ENCODE data around the gene RGS5. TPM values are rescaled to one million over a fixed set of nuclear protein-coding genes. Genes with fewer than 3 reads are reported as not detected.

The RGS5 gene
- total RNA-seq, 1 experiment from 2014 or later = 4.7 TPM

DNA sequence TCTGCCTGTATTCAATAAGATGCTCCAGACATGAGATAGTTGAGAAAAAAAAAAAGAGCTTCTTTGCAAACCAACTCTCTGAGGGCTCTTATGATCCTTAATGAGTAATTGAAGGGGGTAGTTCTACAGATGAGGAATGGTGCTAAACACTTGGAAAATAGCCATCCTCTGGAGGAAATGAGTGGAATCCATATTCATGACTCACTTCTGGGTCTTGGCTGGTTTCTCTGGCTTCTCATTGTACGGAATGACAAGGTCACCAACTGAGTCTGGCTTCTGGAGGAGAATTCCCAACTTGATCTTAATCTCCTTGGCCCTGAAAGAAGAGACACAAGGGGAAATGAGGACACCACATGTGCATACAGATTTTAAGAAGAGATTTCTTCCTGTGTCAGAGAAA lies 34.7 kb downstream of the RGS5 start:
- CTCF ChIA-PET = interaction anchor here (0.6 to 0.7 kb wide), 3 partner anchors 93 to 109 kb away, joined by 3 to 4 read pairs (median 3); partner anchors contain the start of gene RGS4
- intact Hi-C loops (cut with micrococcal nuclease; ENCODE audit: unreplicated experiment) = no loop called here
- Histone ChIP-seq H3K36me3 (ENCODE audit: insufficient read depth, low read length, poor library complexity, severe bottlenecking) (no peaks in the 10 kb centered on the region), H3K4me1 (ENCODE audit: insufficient read depth, low read length, poor library complexity, severe bottlenecking) (peaks cover 89% of the 10 kb centered on the region), H3K27me3 (replicated peaks; ENCODE audit: insufficient read depth, low read depth, low read length, poor library complexity) (no peaks in the 10 kb centered on the region), H3K27ac (ENCODE audit: low read depth, low read length, poor library complexity, severe bottlenecking) (peak overlapping the region; percentile 71), H3K4me3 (ENCODE audit: low read depth, low read length, poor library complexity, severe bottlenecking) (peak overlapping the region; percentile 6), H3K9me3 (ENCODE audit: low read depth, low read length, poor library complexity, severe bottlenecking) (no peaks in the 10 kb centered on the region)
- POLR2A ChIA-PET (ENCODE audit: low non-redundant PET) = no interaction called here
- DNase-seq (ENCODE audit: low spot score) = peak; percentile 97
- TF ChIP-seq EZH2 (IDR thresholded peaks at IDR 0.05; ENCODE audit: borderline replicate concordance, low read depth, low read length, poor library complexity, severe bottlenecking) (no peak), CTCF (conservative IDR thresholded peaks at IDR 0.05; ENCODE audit: low read depth, low read length) (no peak)
- no TSS peak for BruUV-seq (replicated peaks)

GRCh38 chr1:163166886-163167555 lies 35.7 kb downstream of the RGS5 start:
- CTCF ChIA-PET = interaction anchor here (0.6 to 0.8 kb wide), 3 partner anchors 92 to 146 kb away, joined by 3 read pairs; no protein-coding TSS in a partner anchor
- POLR2A ChIA-PET (ENCODE audit: low non-redundant PET) = no interaction called here
- peak; percentile 90 for DNase-seq (ENCODE audit: low spot score)
- TF ChIP-seq CTCF (conservative IDR thresholded peaks at IDR 0.05; ENCODE audit: low read depth, low read length) (no peak), EZH2 (IDR thresholded peaks at IDR 0.05; ENCODE audit: borderline replicate concordance, low read depth, low read length, poor library complexity, severe bottlenecking) (no peak)
- Histone ChIP-seq H3K27me3 (replicated peaks; ENCODE audit: insufficient read depth, low read depth, low read length, poor library complexity) (no peaks in the 10 kb centered on the region), H3K27ac (ENCODE audit: low read depth, low read length, poor library complexity, severe bottlenecking) (peak overlapping the region; percentile 71), H3K4me3 (ENCODE audit: low read depth, low read length, poor library complexity, severe bottlenecking) (no peak overlapping the region), H3K4me1 (ENCODE audit: insufficient read depth, low read length, poor library complexity, severe bottlenecking) (peaks cover 89% of the 10 kb centered on the region), H3K9me3 (ENCODE audit: low read depth, low read length, poor library complexity, severe bottlenecking) (no peaks in the 10 kb centered on the region), H3K36me3 (ENCODE audit: insufficient read depth, low read length, poor library complexity, severe bottlenecking) (no peaks in the 10 kb centered on the region)
- intact Hi-C loops (cut with micrococcal nuclease; ENCODE audit: unreplicated experiment) = no loop called here
- BruUV-seq (replicated peaks) = no TSS peak

DNA sequence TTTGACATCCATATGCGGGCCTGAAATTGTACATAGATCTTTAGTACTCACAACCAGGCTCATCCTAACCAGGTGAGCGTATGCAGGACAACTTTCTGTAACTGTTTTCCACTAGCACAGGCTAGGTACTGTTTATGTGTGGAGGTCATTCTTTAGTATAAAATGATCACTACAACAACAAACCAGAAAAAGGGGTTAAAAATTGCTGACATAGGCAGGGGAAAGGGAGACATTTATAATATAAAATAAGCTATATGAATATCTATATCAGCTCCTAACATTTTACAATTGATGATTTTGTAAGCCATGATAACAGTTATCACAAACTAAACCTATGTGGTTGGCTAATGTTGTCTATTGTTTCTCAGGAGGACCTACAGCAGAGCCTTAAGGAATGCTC lies 37.6 kb downstream of the RGS5 start:
- H3K4me1 ChIP-seq (ENCODE audit: insufficient read depth, low read length, poor library complexity, severe bottlenecking) = peaks cover 77% of the 10 kb centered on the region
- H3K4me3 ChIP-seq (ENCODE audit: low read depth, low read length, poor library complexity, severe bottlenecking) = no peak overlapping the region
- ChIA-PET POLR2A (ENCODE audit: low non-redundant PET) (no interaction called here), CTCF (no interaction called here)
- no peak for DNase-seq (ENCODE audit: low spot score)
- intact Hi-C loops (cut with micrococcal nuclease; ENCODE audit: unreplicated experiment) = no loop called here
- H3K9me3 ChIP-seq (ENCODE audit: low read depth, low read length, poor library complexity, severe bottlenecking) = no peaks in the 10 kb centered on the region
- TF ChIP-seq CTCF (conservative IDR thresholded peaks at IDR 0.05; ENCODE audit: low read depth, low read length) (no peak), EZH2 (IDR thresholded peaks at IDR 0.05; ENCODE audit: borderline replicate concordance, low read depth, low read length, poor library complexity, severe bottlenecking) (no peak)
- no peak overlapping the region for H3K27ac ChIP-seq (ENCODE audit: low read depth, low read length, poor library complexity, severe bottlenecking)
- H3K36me3 ChIP-seq (ENCODE audit: insufficient read depth, low read length, poor library complexity, severe bottlenecking) = no peaks in the 10 kb centered on the region
- H3K27me3 ChIP-seq (replicated peaks; ENCODE audit: insufficient read depth, low read depth, low read length, poor library complexity) = no peaks in the 10 kb centered on the region
- no TSS peak for BruUV-seq (replicated peaks)
